ENCODE measurements around the gene IL10RA. TPM values are rescaled to one million over a fixed set of nuclear protein-coding genes. Genes with fewer than 3 reads are reported as not detected.

IL10RA gene
- polyA plus RNA-seq, 4 donors, result 1.1 to 9.3 (median 6.1) TPM

GRCh38 chr11:118010738-118011461 lies 24.7 kb downstream of the IL10RA start:
- DNase-seq (no peak), FAIRE-seq (no peak)
- Histone ChIP-seq H3K4me1 (ENCODE audit: control insufficient read depth in 3 of 3, insufficient read depth in 2 of 3, low read depth in 1 of 3, low read length in 2 of 3) (peaks cover 0 to 31% (median 0%) of the 10 kb centered on the region in 3 donors), H3K27me3 (ENCODE audit: control insufficient read depth in 3 of 3, insufficient read depth in 3 of 3, low read length in 3 of 3) (no peaks in the 10 kb centered on the region), H3K27ac (ENCODE audit: low read depth in 1 of 3, low read length in 2 of 3) (peak overlapping the region in 2 of 3 donors; percentile 30 to 81), H3K4me3 (ENCODE audit: low read depth in 1 of 3, low read length in 3 of 3) (no peak overlapping the region), H3K36me3 (ENCODE audit: control insufficient read depth in 3 of 3, insufficient read depth in 2 of 3, low read depth in 1 of 3, low read length in 3 of 3) (no peaks in the 10 kb centered on the region), H3K9me3 (ENCODE audit: control insufficient read depth in 2 of 2, insufficient read depth in 1 of 2, low read depth in 1 of 2, low read length in 1 of 2) (no peaks in the 10 kb centered on the region)
- WGBS, 3 donors, result 65 to 74% (median 69%) methylated on average over 21 of the region's 21 CpGs

- Histone ChIP-seq H3K4me3 (ENCODE audit: low read depth in 1 of 3, low read length in 3 of 3) (no peak overlapping the region), H3K9me3 (ENCODE audit: control insufficient read depth in 2 of 2, insufficient read depth in 1 of 2, low read depth in 1 of 2, low read length in 1 of 2) (no peaks in the 10 kb centered on the region), H3K27ac (ENCODE audit: low read depth in 1 of 3, low read length in 2 of 3) (peak overlapping the region in 2 of 3 donors; percentile 24 to 77), H3K4me1 (ENCODE audit: control insufficient read depth in 3 of 3, insufficient read depth in 2 of 3, low read depth in 1 of 3, low read length in 2 of 3) (peaks cover 0 to 31% (median 0%) of the 10 kb centered on the region in 3 donors), H3K36me3 (ENCODE audit: control insufficient read depth in 3 of 3, insufficient read depth in 2 of 3, low read depth in 1 of 3, low read length in 3 of 3) (no peaks in the 10 kb centered on the region), H3K27me3 (ENCODE audit: control insufficient read depth in 3 of 3, insufficient read depth in 3 of 3, low read length in 3 of 3) (peaks cover 0 to 4% (median 0%) of the 10 kb centered on the region in 3 donors)
- WGBS, 3 donors, result 39 to 54% (median 40%) methylated on average over 7 of the region's 7 CpGs
- DNase-seq (peak; percentile 57 to 74), FAIRE-seq (no peak)
These were observed 26.0 kb downstream of the IL10RA start for GRCh38 chr11:118012083-118012669.

- FAIRE-seq, result no peak
These were observed 27.8 kb downstream of the IL10RA start for GRCh38 chr11:118014022-118014421.

GRCh38 chr11:118015385-118015841 lies 29.2 kb downstream of the IL10RA start:
- H3K27me3 ChIP-seq (ENCODE audit: control insufficient read depth in 3 of 3, insufficient read depth in 3 of 3, low read length in 3 of 3), result peaks cover 0 to 9% (median 0%) of the 10 kb centered on the region in 3 donors
- H3K36me3 ChIP-seq (ENCODE audit: control insufficient read depth in 3 of 3, insufficient read depth in 2 of 3, low read depth in 1 of 3, low read length in 3 of 3), result no peaks in the 10 kb centered on the region
- H3K4me3 ChIP-seq (ENCODE audit: low read depth in 1 of 3, low read length in 3 of 3), result no peak overlapping the region
- peaks cover 1 to 10% of the 10 kb centered on the region in 2 donors for H3K9me3 ChIP-seq (ENCODE audit: control insufficient read depth in 2 of 2, insufficient read depth in 1 of 2, low read depth in 1 of 2, low read length in 1 of 2)
- 70 to 78% (median 72%) methylated on average over 11 of the region's 11 CpGs for WGBS, 3 donors
- DNase-seq, result no peak
- H3K4me1 ChIP-seq (ENCODE audit: control insufficient read depth in 3 of 3, insufficient read depth in 2 of 3, low read depth in 1 of 3, low read length in 2 of 3), result peaks cover 0 to 23% (median 0%) of the 10 kb centered on the region in 3 donors
- peak overlapping the region in 1 of 3 donors; percentile 1 for H3K27ac ChIP-seq (ENCODE audit: low read depth in 1 of 3, low read length in 2 of 3)
- no peak for FAIRE-seq

More at GRCh38 chr11:118014022-118014421, 27.8 kb downstream of the IL10RA start:
- H3K4me3 ChIP-seq (ENCODE audit: low read depth in 1 of 3, low read length in 3 of 3), result no peak overlapping the region
- no peak for DNase-seq
- H3K27me3 ChIP-seq (ENCODE audit: control insufficient read depth in 3 of 3, insufficient read depth in 3 of 3, low read length in 3 of 3), result peaks cover 0 to 9% (median 0%) of the 10 kb centered on the region in 3 donors
- H3K36me3 ChIP-seq (ENCODE audit: control insufficient read depth in 3 of 3, insufficient read depth in 2 of 3, low read depth in 1 of 3, low read length in 3 of 3), result no peaks in the 10 kb centered on the region
- H3K27ac ChIP-seq (ENCODE audit: low read depth in 1 of 3, low read length in 2 of 3), result no peak overlapping the region
- 92 to 95% (median 95%) methylated on average over 3 of the region's 3 CpGs for WGBS, 3 donors
- H3K9me3 ChIP-seq (ENCODE audit: control insufficient read depth in 2 of 2, insufficient read depth in 1 of 2, low read depth in 1 of 2, low read length in 1 of 2), result peaks cover 1 to 10% of the 10 kb centered on the region in 2 donors
- H3K4me1 ChIP-seq (ENCODE audit: control insufficient read depth in 3 of 3, insufficient read depth in 2 of 3, low read depth in 1 of 3, low read length in 2 of 3), result peaks cover 0 to 31% (median 0%) of the 10 kb centered on the region in 3 donors

GRCh38 chr11:118016104-118016503 lies 29.9 kb downstream of the IL10RA start:
- DNase-seq (no peak), FAIRE-seq (no peak)
- Histone ChIP-seq H3K9me3 (ENCODE audit: control insufficient read depth in 2 of 2, insufficient read depth in 1 of 2, low read depth in 1 of 2, low read length in 1 of 2) (peaks cover 1 to 10% of the 10 kb centered on the region in 2 donors), H3K27me3 (ENCODE audit: control insufficient read depth in 3 of 3, insufficient read depth in 3 of 3, low read length in 3 of 3) (peaks cover 0 to 9% (median 0%) of the 10 kb centered on the region in 3 donors), H3K4me1 (ENCODE audit: control insufficient read depth in 3 of 3, insufficient read depth in 2 of 3, low read depth in 1 of 3, low read length in 2 of 3) (peaks cover 0 to 17% (median 0%) of the 10 kb centered on the region in 3 donors), H3K4me3 (ENCODE audit: low read depth in 1 of 3, low read length in 3 of 3) (no peak overlapping the region), H3K36me3 (ENCODE audit: control insufficient read depth in 3 of 3, insufficient read depth in 2 of 3, low read depth in 1 of 3, low read length in 3 of 3) (no peaks in the 10 kb centered on the region), H3K27ac (ENCODE audit: low read depth in 1 of 3, low read length in 2 of 3) (no peak overlapping the region)
- WGBS, 3 donors, result 67 to 81% (median 72%) methylated on average over 4 of the region's 4 CpGs

- 36 to 73% (median 48%) methylated on average over 3 of the region's 3 CpGs for WGBS, 3 donors
- Histone ChIP-seq H3K27ac (ENCODE audit: low read depth in 1 of 3, low read length in 2 of 3) (no peak overlapping the region), H3K4me1 (ENCODE audit: control insufficient read depth in 3 of 3, insufficient read depth in 2 of 3, low read depth in 1 of 3, low read length in 2 of 3) (peaks cover 0 to 8% (median 0%) of the 10 kb centered on the region in 3 donors), H3K4me3 (ENCODE audit: low read depth in 1 of 3, low read length in 3 of 3) (no peak overlapping the region), H3K27me3 (ENCODE audit: control insufficient read depth in 3 of 3, insufficient read depth in 3 of 3, low read length in 3 of 3) (peaks cover 0 to 9% (median 0%) of the 10 kb centered on the region in 3 donors), H3K36me3 (ENCODE audit: control insufficient read depth in 3 of 3, insufficient read depth in 2 of 3, low read depth in 1 of 3, low read length in 3 of 3) (no peaks in the 10 kb centered on the region), H3K9me3 (ENCODE audit: control insufficient read depth in 2 of 2, insufficient read depth in 1 of 2, low read depth in 1 of 2, low read length in 1 of 2) (peaks cover 1 to 10% of the 10 kb centered on the region in 2 donors)
- no peak for FAIRE-seq
- no peak for DNase-seq
These were observed 30.9 kb downstream of the IL10RA start for GRCh38 chr11:118017111-118017510.

GRCh38 chr11:118017631-118018315 lies 31.6 kb downstream of the IL10RA start:
- DNase-seq, result no peak
- H3K27me3 ChIP-seq (ENCODE audit: control insufficient read depth in 3 of 3, insufficient read depth in 3 of 3, low read length in 3 of 3), result peaks cover 0 to 9% (median 0%) of the 10 kb centered on the region in 3 donors
- peaks cover 1 to 10% of the 10 kb centered on the region in 2 donors for H3K9me3 ChIP-seq (ENCODE audit: control insufficient read depth in 2 of 2, insufficient read depth in 1 of 2, low read depth in 1 of 2, low read length in 1 of 2)
- peaks cover 0 to 2% (median 0%) of the 10 kb centered on the region in 3 donors for H3K4me1 ChIP-seq (ENCODE audit: control insufficient read depth in 3 of 3, insufficient read depth in 2 of 3, low read depth in 1 of 3, low read length in 2 of 3)
- no peak overlapping the region for H3K4me3 ChIP-seq (ENCODE audit: low read depth in 1 of 3, low read length in 3 of 3)
- H3K27ac ChIP-seq (ENCODE audit: low read depth in 1 of 3, low read length in 2 of 3), result no peak overlapping the region
- no peak for FAIRE-seq
- H3K36me3 ChIP-seq (ENCODE audit: control insufficient read depth in 3 of 3, insufficient read depth in 2 of 3, low read depth in 1 of 3, low read length in 3 of 3), result no peaks in the 10 kb centered on the region
- 70 to 76% (median 72%) methylated on average over 4 of the region's 4 CpGs for WGBS, 3 donors

GRCh38 chr11:118018401-118018800 lies 32.2 kb downstream of the IL10RA start:
- Histone ChIP-seq H3K9me3 (ENCODE audit: control insufficient read depth in 2 of 2, insufficient read depth in 1 of 2, low read depth in 1 of 2, low read length in 1 of 2) (peaks cover 1 to 10% of the 10 kb centered on the region in 2 donors), H3K27me3 (ENCODE audit: control insufficient read depth in 3 of 3, insufficient read depth in 3 of 3, low read length in 3 of 3) (peaks cover 0 to 9% (median 0%) of the 10 kb centered on the region in 3 donors), H3K4me1 (ENCODE audit: control insufficient read depth in 3 of 3, insufficient read depth in 2 of 3, low read depth in 1 of 3, low read length in 2 of 3) (no peaks in the 10 kb centered on the region), H3K36me3 (ENCODE audit: control insufficient read depth in 3 of 3, insufficient read depth in 2 of 3, low read depth in 1 of 3, low read length in 3 of 3) (no peaks in the 10 kb centered on the region), H3K4me3 (ENCODE audit: low read depth in 1 of 3, low read length in 3 of 3) (no peak overlapping the region), H3K27ac (ENCODE audit: low read depth in 1 of 3, low read length in 2 of 3) (no peak overlapping the region)
- 85 to 90% (median 86%) methylated on average over 2 of the region's 2 CpGs for WGBS, 3 donors
- DNase-seq, result no peak
- FAIRE-seq, result no peak
